Nephron progenitor cell (in vitro differentiated cells): Measurements from ENCODE around the gene CLDN34.

ENCODE experiments used
- DNase-seq: peaks from one replicate; pipeline ENCODE4 v3.0.0; 2021
- H3K27ac Mint-ChIP-seq: 2 replicates; pipeline ENCODE4 v1.8.0; 2021; ENCODE audit warnings: mild to moderate bottlenecking, moderate library complexity, mixed read lengths
- H3K27me3 Mint-ChIP-seq: 2 replicates; pipeline ENCODE4 v1.8.0; 2021; ENCODE audit warnings: mild to moderate bottlenecking, low read depth, mixed read lengths; ENCODE audit not compliant: poor library complexity
- H3K36me3 Mint-ChIP-seq: 2 replicates; pipeline ENCODE4 v1.8.0; 2021; ENCODE audit warnings: low read depth, mixed read lengths
- H3K4me1 Mint-ChIP-seq: 2 replicates; pipeline ENCODE4 v1.8.0; 2021; ENCODE audit warnings: mixed read lengths
- H3K4me3 Mint-ChIP-seq: 2 replicates; pipeline ENCODE4 v1.8.0; 2021; ENCODE audit warnings: mild to moderate bottlenecking, moderate library complexity, mixed read lengths
- H3K9me3 Mint-ChIP-seq: 2 replicates; pipeline ENCODE4 v1.8.0; 2021; ENCODE audit warnings: mild to moderate bottlenecking, moderate library complexity, mixed read lengths
- TF ChIP-seq, protein P1 (sequence below): fragments of 200-600 bp; sonication (generic); IDR thresholded peaks from 2 replicates; pipeline ENCODE4 v1.5.0; 2021; ENCODE audit warnings: antibody characterized with exemption

The CLDN34 gene

GRCh38 chrX:10017872-10018271 is 50.7 kb downstream of the CLDN34 start:
- no peak for DNase-seq
- H3K27me3 Mint-ChIP-seq: no peaks in the 10 kb centered on the region
- peaks cover 43% of the 10 kb centered on the region for H3K36me3 Mint-ChIP-seq
- H3K4me3 Mint-ChIP-seq: peak overlapping the region; percentile 73
- H3K9me3 Mint-ChIP-seq: peaks cover 65% of the 10 kb centered on the region
- TF ChIP-seq, protein P1, sequence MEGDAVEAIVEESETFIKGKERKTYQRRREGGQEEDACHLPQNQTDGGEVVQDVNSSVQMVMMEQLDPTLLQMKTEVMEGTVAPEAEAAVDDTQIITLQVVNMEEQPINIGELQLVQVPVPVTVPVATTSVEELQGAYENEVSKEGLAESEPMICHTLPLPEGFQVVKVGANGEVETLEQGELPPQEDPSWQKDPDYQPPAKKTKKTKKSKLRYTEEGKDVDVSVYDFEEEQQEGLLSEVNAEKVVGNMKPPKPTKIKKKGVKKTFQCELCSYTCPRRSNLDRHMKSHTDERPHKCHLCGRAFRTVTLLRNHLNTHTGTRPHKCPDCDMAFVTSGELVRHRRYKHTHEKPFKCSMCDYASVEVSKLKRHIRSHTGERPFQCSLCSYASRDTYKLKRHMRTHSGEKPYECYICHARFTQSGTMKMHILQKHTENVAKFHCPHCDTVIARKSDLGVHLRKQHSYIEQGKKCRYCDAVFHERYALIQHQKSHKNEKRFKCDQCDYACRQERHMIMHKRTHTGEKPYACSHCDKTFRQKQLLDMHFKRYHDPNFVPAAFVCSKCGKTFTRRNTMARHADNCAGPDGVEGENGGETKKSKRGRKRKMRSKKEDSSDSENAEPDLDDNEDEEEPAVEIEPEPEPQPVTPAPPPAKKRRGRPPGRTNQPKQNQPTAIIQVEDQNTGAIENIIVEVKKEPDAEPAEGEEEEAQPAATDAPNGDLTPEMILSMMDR: no peak
- H3K4me1 Mint-ChIP-seq: peaks cover 30% of the 10 kb centered on the region
- peak overlapping the region; percentile 47 for H3K27ac Mint-ChIP-seq
